ENCODE results near the gene TNNI2.

TNNI2 gene

GRCh38 chr11:1847926-1848639, 9.3 kb downstream of the TNNI2 start:
- TF ChIP-seq, protein P1, sequence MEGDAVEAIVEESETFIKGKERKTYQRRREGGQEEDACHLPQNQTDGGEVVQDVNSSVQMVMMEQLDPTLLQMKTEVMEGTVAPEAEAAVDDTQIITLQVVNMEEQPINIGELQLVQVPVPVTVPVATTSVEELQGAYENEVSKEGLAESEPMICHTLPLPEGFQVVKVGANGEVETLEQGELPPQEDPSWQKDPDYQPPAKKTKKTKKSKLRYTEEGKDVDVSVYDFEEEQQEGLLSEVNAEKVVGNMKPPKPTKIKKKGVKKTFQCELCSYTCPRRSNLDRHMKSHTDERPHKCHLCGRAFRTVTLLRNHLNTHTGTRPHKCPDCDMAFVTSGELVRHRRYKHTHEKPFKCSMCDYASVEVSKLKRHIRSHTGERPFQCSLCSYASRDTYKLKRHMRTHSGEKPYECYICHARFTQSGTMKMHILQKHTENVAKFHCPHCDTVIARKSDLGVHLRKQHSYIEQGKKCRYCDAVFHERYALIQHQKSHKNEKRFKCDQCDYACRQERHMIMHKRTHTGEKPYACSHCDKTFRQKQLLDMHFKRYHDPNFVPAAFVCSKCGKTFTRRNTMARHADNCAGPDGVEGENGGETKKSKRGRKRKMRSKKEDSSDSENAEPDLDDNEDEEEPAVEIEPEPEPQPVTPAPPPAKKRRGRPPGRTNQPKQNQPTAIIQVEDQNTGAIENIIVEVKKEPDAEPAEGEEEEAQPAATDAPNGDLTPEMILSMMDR (IDR thresholded peaks at IDR 0.05) = no peak

- TF ChIP-seq, protein P1 (IDR thresholded peaks at IDR 0.05) = no peak
Measured at GRCh38 chr11:1848640-1849430, 10.1 kb downstream of the TNNI2 start.

GRCh38 chr11:1851468-1852180, 12.8 kb downstream of the TNNI2 start:
- TF ChIP-seq, protein P1 (IDR thresholded peaks at IDR 0.05) = no peak

DNA sequence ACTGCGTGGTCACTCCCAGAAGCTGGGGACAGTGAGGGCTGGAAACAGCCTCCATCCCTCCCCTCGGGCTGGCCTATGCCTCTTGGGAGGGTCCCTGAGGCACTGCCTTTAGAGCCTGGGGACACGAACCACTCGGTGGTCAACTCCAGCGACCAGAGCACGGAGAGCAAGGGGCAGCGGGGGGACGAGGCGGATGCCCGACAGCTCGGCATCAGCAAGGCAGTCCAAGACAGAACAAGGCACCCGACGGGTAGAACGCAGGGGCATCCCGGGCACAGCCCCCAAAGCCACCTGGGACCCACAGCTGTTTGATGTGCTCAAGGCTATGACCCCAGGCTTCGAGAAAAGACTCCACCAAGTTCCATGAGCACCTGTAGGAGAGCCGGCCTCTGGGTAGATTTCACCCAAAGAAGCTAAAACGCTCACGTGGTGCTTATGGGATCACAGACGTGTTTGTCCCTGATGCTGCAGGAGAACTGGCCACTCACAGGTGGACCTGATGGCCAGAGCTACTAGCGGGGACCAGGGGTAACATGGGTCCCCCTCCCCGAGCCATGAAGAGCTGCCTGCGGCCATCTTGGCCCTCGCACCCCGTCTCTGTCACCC, 13.6 kb downstream of the TNNI2 start:
- TF ChIP-seq, protein P1 (IDR thresholded peaks at IDR 0.05) = no peak

DNA sequence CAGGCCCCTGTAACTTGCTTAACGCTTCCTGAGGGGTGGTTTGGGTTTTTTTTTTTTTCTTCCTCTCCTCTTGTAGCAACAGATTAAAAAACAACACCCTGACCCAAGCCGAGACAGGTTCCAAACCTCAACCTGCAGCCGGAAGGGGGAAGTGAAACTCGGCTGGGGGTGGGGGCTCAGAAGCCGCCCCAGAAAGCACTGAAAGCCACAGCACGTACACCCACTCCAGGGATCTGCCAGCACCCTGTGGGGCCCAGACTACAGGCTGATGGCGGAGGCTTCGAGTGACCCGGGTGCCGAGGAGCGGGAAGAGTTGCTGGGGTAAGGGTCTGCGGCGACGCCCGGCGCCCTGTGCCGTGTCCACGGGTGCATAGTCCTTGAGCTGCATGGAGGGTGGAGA, 14.1 kb downstream of the TNNI2 start, which contains the start of gene LSP1:
TSS of gene LSP1 (plus strand) at position 208 of the 400 bp plus-strand sequence. CDS start at position 269, 61 bp downstream.
- TF ChIP-seq, protein P1 (IDR thresholded peaks at IDR 0.05) = no peak

GRCh38 chr11:1853376-1854131, 14.8 kb downstream of the TNNI2 start:
- TF ChIP-seq, protein P1 (IDR thresholded peaks at IDR 0.05) = no peak
